ENCODE measurements around the gene TMEM74B. TPM values are rescaled to one million over a fixed set of nuclear protein-coding genes. Genes with fewer than 3 reads are reported as not detected.

TMEM74B gene
- total and polyA plus RNA-seq, 2 of the 8 experiments (the other 6 are each of a cell fraction or from before 2014, with no cell fraction given), result 4.0 to 6.4 TPM

GRCh38 chr20:1189827-1190226 is 5.0 kb upstream of the TMEM74B start:
- no peak overlapping the region for H3K18ac ChIP-seq (ENCODE audit: extremely low read depth, low read length)
- no peak overlapping the region for H2AK5ac ChIP-seq (ENCODE audit: low read depth, low read length)
- WGBS, 2 experiments (ENCODE audit: extremely low coverage in 1 of 2, insufficient coverage in 1 of 2, insufficient read length in 1 of 2, insufficient replicate concordance in 2 of 2, low coverage in 1 of 2, low lambda C conversion rate in 2 of 2, missing lambda C conversion rate in 1 of 2), result 56 to 86% methylated on average over 1 of the region's 1 CpG
- no peak overlapping the region for H3K4me3 ChIP-seq (ENCODE audit: extremely low read depth in 1 of 4, insufficient read depth in 2 of 4, low read depth in 3 of 4, low read length in 4 of 4)
- H4K8ac ChIP-seq (ENCODE audit: extremely low read depth, insufficient read depth, low read length), result no peak overlapping the region
- no peak overlapping the region for H2BK120ac ChIP-seq (replicated peaks; ENCODE audit: low read depth, low read length)
- H3K23me2 ChIP-seq (ENCODE audit: low read depth, low read length), result peaks cover 5% of the 10 kb centered on the region; the same call in 1 of the 2 replicates
- H3K9ac ChIP-seq (replicated peaks in 1 of 4; ENCODE audit: extremely low read depth in 1 of 4, low read depth in 3 of 4, low read length in 3 of 4), result no peak overlapping the region
- H2BK5ac ChIP-seq (ENCODE audit: low read depth, low read length), result no peak overlapping the region
- no peak overlapping the region for H2BK20ac ChIP-seq (ENCODE audit: low read length)
- H3K14ac ChIP-seq (ENCODE audit: insufficient read length), result no peak overlapping the region
- H3K27ac ChIP-seq (ENCODE audit: low read depth, low read length), result no peak overlapping the region
- H3K4me1 ChIP-seq (replicated peaks in 1 of 4; ENCODE audit: control insufficient read depth in 3 of 4, insufficient read depth in 4 of 4, low read length in 3 of 4), result peaks cover 0 to 7% (median 5%) of the 10 kb centered on the region in 4 experiments; a peak in 5 of 7 replicates
- H3K79me2 ChIP-seq (ENCODE audit: control insufficient read depth in 1 of 2, insufficient read depth in 2 of 2, low read length in 2 of 2), result no peaks in the 10 kb centered on the region
- no peak overlapping the region for H2BK15ac ChIP-seq (ENCODE audit: low read length)
- peaks cover 0 to 11% (median 8%) of the 10 kb centered on the region in 4 experiments; a peak in 5 of 7 replicates for H3K27me3 ChIP-seq (replicated peaks in 1 of 4; ENCODE audit: control insufficient read depth in 3 of 4, extremely low read depth in 1 of 4, insufficient read depth in 3 of 4, low read length in 3 of 4)
- H3K56ac ChIP-seq (replicated peaks; ENCODE audit: insufficient read length, low read depth, low read length), result no peak overlapping the region
- no peak overlapping the region for H2BK12ac ChIP-seq (ENCODE audit: low read depth, low read length)
- H3K23ac ChIP-seq (ENCODE audit: insufficient read length), result no peak overlapping the region
- no peak for DNase-seq (ENCODE audit: low read depth in 1 of 2, low spot score in 2 of 2)
- no peak overlapping the region for H3K4ac ChIP-seq (replicated peaks; ENCODE audit: insufficient read length, low read depth, low read length)
- H2AFZ ChIP-seq (ENCODE audit: low read length), result no peak overlapping the region
- peaks cover 2% of the 10 kb centered on the region; the same call in 1 of the 2 replicates for H3K79me1 ChIP-seq (ENCODE audit: low read depth, low read length)
- H3K4me2 ChIP-seq (ENCODE audit: insufficient read depth in 1 of 2, low read depth in 2 of 2, low read length in 2 of 2), result no peak overlapping the region
- H4K91ac ChIP-seq (replicated peaks; ENCODE audit: insufficient read length, low read length), result no peak overlapping the region
- CTCF ChIA-PET (ENCODE audit: partially characterized antibody), result interaction anchor here (0.9 to 5.0 kb wide), 2 partner anchors 21 to 217 kb away, joined by 3 to 34 read pairs; no protein-coding TSS in a partner anchor
- H4K20me1 ChIP-seq (replicated peaks in 1 of 2; ENCODE audit: control insufficient read depth in 1 of 2, insufficient read depth in 2 of 2, low read length in 2 of 2), result peaks cover 0 to 3% of the 10 kb centered on the region in 2 experiments
- POLR2A ChIA-PET (ENCODE audit: partially characterized antibody), result no interaction called here
- FAIRE-seq, result no peak
- no peak overlapping the region for H4K5ac ChIP-seq (ENCODE audit: insufficient read length, low read depth, low read length)
- H3K9me3 ChIP-seq (ENCODE audit: insufficient read depth in 2 of 2, low read depth in 1 of 2, low read length in 1 of 2), result no peaks in the 10 kb centered on the region
- no peaks in the 10 kb centered on the region; a peak in 1 of 8 replicates for H3K36me3 ChIP-seq (ENCODE audit: control insufficient read depth in 2 of 4, insufficient read depth in 4 of 4, low read length in 3 of 4)
- TF ChIP-seq HDAC6 (IDR thresholded peaks at IDR 0.05; ENCODE audit: low read depth, low read length) (no peak), SP1 (IDR thresholded peaks at IDR 0.05; ENCODE audit: low read depth, low read length) (no peak), RXRA (IDR thresholded peaks at IDR 0.05; ENCODE audit: insufficient read depth, low read depth, low read length) (no peak), CREB1 (IDR thresholded peaks at IDR 0.05) (no peak), YY1 (IDR thresholded peaks at IDR 0.05; ENCODE audit: low read depth, low read length) (no peak), CHD1 (IDR thresholded peaks at IDR 0.05; ENCODE audit: low read depth, low read length) (no peak), SUZ12 (IDR thresholded peaks at IDR 0.05; ENCODE audit: low read length) (no peak), RFX5 (IDR thresholded peaks at IDR 0.05; ENCODE audit: borderline replicate concordance, low read depth, low read length) (no peak), POLR2AphosphoS5 (IDR thresholded peaks at IDR 0.05; ENCODE audit: low read depth, low read length) (no peak), ZNF274 (IDR thresholded peaks at IDR 0.05; ENCODE audit: borderline replicate concordance, extremely low read depth, low read length) (no peak), KDM1A (IDR thresholded peaks at IDR 0.05; ENCODE audit: borderline replicate concordance, low read length) (no peak), ATF2 (IDR thresholded peaks at IDR 0.05; ENCODE audit: low read length) (no peak), TAF1 (IDR thresholded peaks at IDR 0.05; ENCODE audit: low read depth, low read length) (no peak)
